Germinal center (tissue), 1 donor: Measurements from ENCODE around the gene PNLIPRP2.

Source experiments
- DNase-seq: peaks from one replicate; pipeline ENCODE4 v3.0.0; 2012; ENCODE audit warnings: mixed read lengths, low spot score

The PNLIPRP2 gene

GRCh38 chr10:116683821-116684220 lies 63.1 kb downstream of the PNLIPRP2 start:
- DNase-seq, result no peak

GRCh38 chr10:116684781-116685180 lies 64.0 kb downstream of the PNLIPRP2 start:
- no peak for DNase-seq

GRCh38 chr10:116685807-116686206 lies 65.1 kb downstream of the PNLIPRP2 start:
- no peak for DNase-seq

GRCh38 chr10:116686632-116687031 lies 65.9 kb downstream of the PNLIPRP2 start:
- no peak for DNase-seq

GRCh38 chr10:116687633-116688032 lies 66.9 kb downstream of the PNLIPRP2 start:
- no peak for DNase-seq

GRCh38 chr10:116688241-116688711 lies 67.5 kb downstream of the PNLIPRP2 start:
- DNase-seq, result no peak

- no peak for DNase-seq
These were observed 68.2 kb downstream of the PNLIPRP2 start for GRCh38 chr10:116688741-116689495.

GRCh38 chr10:116689744-116690143 lies 69.0 kb downstream of the PNLIPRP2 start:
- no peak for DNase-seq

- DNase-seq, result no peak
These were observed 69.9 kb downstream of the PNLIPRP2 start for GRCh38 chr10:116690356-116691322.

GRCh38 chr10:116691635-116692034 lies 70.9 kb downstream of the PNLIPRP2 start:
- DNase-seq, result no peak

GRCh38 chr10:116692225-116692624 lies 71.5 kb downstream of the PNLIPRP2 start:
- DNase-seq, result no peak

GRCh38 chr10:116694243-116694926 lies 73.6 kb downstream of the PNLIPRP2 start:
- DNase-seq, result no peak
